Endothelial cell (in vitro differentiated cells): ENCODE results near the gene TMBIM1. TPM values are rescaled to one million over a fixed set of nuclear protein-coding genes. Genes with fewer than 3 reads are reported as not detected.

Experiments used
- DNase-seq: peaks from one replicate; pipeline ENCODE4 v3.0.0; 2021; ENCODE audit warnings: low spot score
- H3K27ac Mint-ChIP-seq: one replicate; pipeline ENCODE4 v1.8.0; 2021; ENCODE audit warnings: mixed read lengths, inconsistent platforms; ENCODE audit not compliant: unreplicated experiment
- H3K27me3 Mint-ChIP-seq: one replicate; pipeline ENCODE4 v1.8.0; 2021; ENCODE audit warnings: mild to moderate bottlenecking, moderate library complexity, mixed read lengths, inconsistent platforms; ENCODE audit not compliant: unreplicated experiment
- H3K36me3 Mint-ChIP-seq: one replicate; pipeline ENCODE4 v1.8.0; 2021; ENCODE audit warnings: mild to moderate bottlenecking, low read depth, mixed read lengths, inconsistent platforms; ENCODE audit not compliant: unreplicated experiment
- H3K4me1 Mint-ChIP-seq: one replicate; pipeline ENCODE4 v1.8.0; 2021; ENCODE audit warnings: mild to moderate bottlenecking, mixed read lengths, inconsistent platforms; ENCODE audit not compliant: unreplicated experiment
- H3K4me3 Mint-ChIP-seq: one replicate; pipeline ENCODE4 v1.8.0; 2021; ENCODE audit warnings: mild to moderate bottlenecking, mixed read lengths, inconsistent platforms; ENCODE audit not compliant: unreplicated experiment
- H3K9me3 Mint-ChIP-seq: one replicate; pipeline ENCODE4 v1.8.0; 2021; ENCODE audit warnings: mixed read lengths, inconsistent platforms; ENCODE audit not compliant: unreplicated experiment
- total RNA-seq: library from RNA; stranded (reverse); fragmentation: NEBNext Ultra II Directional; extraction: Animal tissue kit (Norgen Biotek cat#: 25700); gene quantifications from one replicate; pipeline ENCODE4 v1.2.1, GENCODE V29; 2021; ENCODE audit not compliant: unreplicated experiment
- TF ChIP-seq, protein P1 (sequence below): fragments of 200-600 bp; sonication (generic); IDR thresholded peaks from one replicate; pipeline ENCODE4 v1.5.0; 2021; ENCODE audit warnings: antibody characterized with exemption; ENCODE audit not compliant: unreplicated experiment

The TMBIM1 gene
- total RNA-seq, 1 donor from 2014 or later, result 78.5 TPM

DNA sequence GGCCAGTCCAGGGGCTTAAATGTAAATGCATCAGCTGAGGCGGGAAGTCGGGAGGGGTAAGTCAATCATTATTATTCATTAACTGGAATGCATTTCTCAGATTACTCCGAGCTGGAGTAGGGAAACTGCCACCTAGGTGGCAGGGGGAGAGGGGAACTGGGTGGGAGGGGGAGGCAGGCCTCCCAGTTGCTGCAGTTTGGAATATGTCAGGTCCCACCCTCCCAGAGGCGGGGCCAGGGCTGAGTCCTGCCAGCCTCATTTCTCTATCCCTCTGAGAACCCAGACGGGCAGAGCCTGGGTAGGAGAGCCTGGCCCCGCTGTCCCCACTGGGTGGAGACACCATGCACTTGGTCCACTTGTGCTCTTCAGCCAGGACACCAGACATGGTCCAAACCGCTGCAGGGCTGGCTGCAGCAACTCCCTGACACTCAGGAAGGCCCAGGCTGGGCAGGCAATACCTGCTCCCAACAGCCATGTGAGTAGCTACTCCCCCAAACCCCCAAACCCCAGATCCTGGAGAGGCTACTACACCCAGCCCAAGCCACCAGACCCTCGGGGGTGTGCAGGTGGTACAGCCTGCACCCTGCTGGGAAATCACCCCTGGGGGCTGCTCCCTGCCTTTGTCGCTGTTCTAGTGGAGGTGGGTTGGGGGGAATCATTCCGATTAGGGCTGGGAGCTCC is 31.4 kb downstream of the TMBIM1 start, which contains the start of gene GPBAR1:
TSS of gene GPBAR1 (plus strand) at position 274 of the 681 bp plus-strand sequence. CDS start 1,710 bp downstream, outside the sequence.
- Mint-ChIP-seq H3K36me3 (peaks cover 12% of the 10 kb centered on the region), H3K4me3 (peak within 1 kb of the TSS; percentile 71), H3K27me3 (peaks cover 10% of the 10 kb centered on the region), H3K4me1 (peaks cover 40% of the 10 kb centered on the region), H3K27ac (peak within 1 kb of the TSS; percentile 85), H3K9me3 (no peaks in the 10 kb centered on the region)
- TF ChIP-seq, protein P1, sequence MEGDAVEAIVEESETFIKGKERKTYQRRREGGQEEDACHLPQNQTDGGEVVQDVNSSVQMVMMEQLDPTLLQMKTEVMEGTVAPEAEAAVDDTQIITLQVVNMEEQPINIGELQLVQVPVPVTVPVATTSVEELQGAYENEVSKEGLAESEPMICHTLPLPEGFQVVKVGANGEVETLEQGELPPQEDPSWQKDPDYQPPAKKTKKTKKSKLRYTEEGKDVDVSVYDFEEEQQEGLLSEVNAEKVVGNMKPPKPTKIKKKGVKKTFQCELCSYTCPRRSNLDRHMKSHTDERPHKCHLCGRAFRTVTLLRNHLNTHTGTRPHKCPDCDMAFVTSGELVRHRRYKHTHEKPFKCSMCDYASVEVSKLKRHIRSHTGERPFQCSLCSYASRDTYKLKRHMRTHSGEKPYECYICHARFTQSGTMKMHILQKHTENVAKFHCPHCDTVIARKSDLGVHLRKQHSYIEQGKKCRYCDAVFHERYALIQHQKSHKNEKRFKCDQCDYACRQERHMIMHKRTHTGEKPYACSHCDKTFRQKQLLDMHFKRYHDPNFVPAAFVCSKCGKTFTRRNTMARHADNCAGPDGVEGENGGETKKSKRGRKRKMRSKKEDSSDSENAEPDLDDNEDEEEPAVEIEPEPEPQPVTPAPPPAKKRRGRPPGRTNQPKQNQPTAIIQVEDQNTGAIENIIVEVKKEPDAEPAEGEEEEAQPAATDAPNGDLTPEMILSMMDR, result no peak
- no peak for DNase-seq

DNA sequence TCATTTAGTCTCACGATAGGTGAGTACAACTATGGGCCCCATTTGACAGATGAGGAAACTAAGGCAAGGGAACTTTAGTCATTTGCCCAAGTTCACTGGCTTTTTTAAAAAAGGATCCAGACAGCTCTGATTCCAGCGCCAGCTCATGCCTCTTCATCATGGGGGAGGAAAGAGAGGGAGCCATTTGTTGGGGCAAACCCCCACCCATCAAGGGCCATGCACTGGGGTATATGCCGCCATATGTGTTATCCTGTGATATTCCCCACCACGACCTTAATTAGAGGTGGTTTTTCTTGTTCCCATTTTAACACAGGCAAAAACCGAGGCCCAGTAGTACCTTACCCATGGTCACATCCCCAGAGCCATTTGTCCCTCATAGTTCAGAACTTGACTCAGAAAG is 32.1 kb downstream of the TMBIM1 start:
- no peak overlapping the region for H3K27ac Mint-ChIP-seq
- peaks cover 11% of the 10 kb centered on the region for H3K36me3 Mint-ChIP-seq

DNA sequence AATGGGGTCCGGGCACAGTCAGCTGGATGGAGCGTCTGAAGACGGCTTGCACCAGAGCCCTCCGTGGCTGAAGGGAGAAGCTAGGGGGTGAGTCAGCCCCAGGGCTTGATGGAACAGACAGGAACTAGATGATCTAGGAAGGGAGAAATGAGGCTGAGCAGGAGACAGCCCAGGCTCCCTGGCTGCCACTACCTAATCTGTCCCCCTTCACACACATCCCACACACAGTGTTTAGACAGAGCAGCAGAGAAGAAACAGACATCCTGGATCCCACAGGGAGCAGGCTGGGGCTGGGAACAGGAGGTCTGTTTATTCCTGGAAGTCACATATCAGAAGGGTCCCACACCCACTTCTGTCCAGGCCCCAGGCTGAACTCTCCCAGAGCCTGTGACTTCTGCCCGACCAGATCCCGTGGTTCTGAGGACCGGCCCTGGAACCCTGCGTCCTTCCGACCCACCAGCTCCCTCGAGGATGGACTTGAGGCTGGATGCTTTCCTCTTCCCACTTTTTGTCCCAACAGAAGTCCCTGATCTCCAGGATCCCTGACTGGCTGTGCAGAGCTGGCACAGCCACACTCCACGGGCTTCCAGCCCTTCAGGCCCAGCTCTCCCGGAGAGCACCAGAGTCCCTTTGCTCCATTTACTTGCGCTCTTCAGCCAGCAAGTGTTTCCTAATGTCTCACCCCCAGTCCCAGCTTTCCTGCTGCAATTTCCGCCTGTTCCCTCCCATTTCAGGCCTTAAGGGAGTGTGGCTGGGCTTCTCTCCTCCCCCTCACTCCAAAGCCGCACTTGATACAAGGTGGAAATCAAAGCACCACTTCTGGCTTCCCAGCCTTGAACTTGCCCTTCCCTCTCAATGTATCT is 33.0 kb downstream of the TMBIM1 start:
- peaks cover 17% of the 10 kb centered on the region for H3K36me3 Mint-ChIP-seq
- H3K4me3 Mint-ChIP-seq, result peak overlapping the region; percentile 71
- peaks cover 7% of the 10 kb centered on the region for H3K27me3 Mint-ChIP-seq
- H3K27ac Mint-ChIP-seq, result peak overlapping the region; percentile 75
- H3K4me1 Mint-ChIP-seq, result peaks cover 43% of the 10 kb centered on the region
- H3K9me3 Mint-ChIP-seq, result no peaks in the 10 kb centered on the region
- no peak for DNase-seq
- TF ChIP-seq, protein P1, result no peak

More for the DNA sequence above, 32.1 kb downstream of the TMBIM1 start:
- no peak for DNase-seq
- Mint-ChIP-seq H3K4me3 (no peak overlapping the region), H3K27me3 (peaks cover 7% of the 10 kb centered on the region), H3K9me3 (no peaks in the 10 kb centered on the region), H3K4me1 (peaks cover 43% of the 10 kb centered on the region)
- TF ChIP-seq, protein P1, result no peak

- Mint-ChIP-seq H3K4me1 (peaks cover 43% of the 10 kb centered on the region), H3K27me3 (peaks cover 10% of the 10 kb centered on the region), H3K4me3 (peak overlapping the region; percentile 38), H3K9me3 (no peaks in the 10 kb centered on the region), H3K36me3 (peaks cover 29% of the 10 kb centered on the region), H3K27ac (peak overlapping the region; percentile 80)
- DNase-seq, result peak; percentile 59
- TF ChIP-seq, protein P1, result peak; percentile 77
These were observed 34.8 kb downstream of the TMBIM1 start for GRCh38 chr2:218257390-218257981.
